ENCODE results near the gene SIRT6.
"Not testable (repeated sequence)": the region's sequence is repeated elsewhere in the genome, so short reads cannot be mapped to it uniquely, and the experiment has no call there.

The SIRT6 gene

DNA sequence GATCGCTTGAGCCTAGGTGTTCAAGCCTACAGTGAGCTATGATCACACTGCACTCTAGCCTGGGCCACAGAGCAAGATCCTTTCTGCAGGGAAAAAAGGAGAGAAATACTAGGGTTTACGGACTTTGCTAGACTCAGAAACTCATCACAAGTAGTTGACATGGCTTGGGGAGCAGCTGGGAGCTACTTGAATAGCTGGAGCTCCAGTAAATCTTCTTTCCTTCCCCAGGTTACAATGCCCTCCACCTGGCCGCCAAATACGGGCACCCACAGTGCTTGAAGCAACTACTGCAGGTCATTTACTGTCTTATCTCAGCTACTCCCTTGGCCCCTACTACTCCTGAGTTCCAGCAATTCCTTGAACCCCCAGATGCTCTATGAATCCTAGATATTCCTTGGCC lies 19.4 kb upstream of the SIRT6 start:
- DNase-seq (ENCODE audit: low read depth, low spot score): no peak
- no peak overlapping the region for H3K4me3 ChIP-seq (ENCODE audit: low read length)

GRCh38 chr19:4200940-4201542 lies 18.7 kb upstream of the SIRT6 start:
- no peak for DNase-seq (ENCODE audit: low read depth, low spot score)
- H3K4me3 ChIP-seq (ENCODE audit: low read length): no peak overlapping the region

DNA sequence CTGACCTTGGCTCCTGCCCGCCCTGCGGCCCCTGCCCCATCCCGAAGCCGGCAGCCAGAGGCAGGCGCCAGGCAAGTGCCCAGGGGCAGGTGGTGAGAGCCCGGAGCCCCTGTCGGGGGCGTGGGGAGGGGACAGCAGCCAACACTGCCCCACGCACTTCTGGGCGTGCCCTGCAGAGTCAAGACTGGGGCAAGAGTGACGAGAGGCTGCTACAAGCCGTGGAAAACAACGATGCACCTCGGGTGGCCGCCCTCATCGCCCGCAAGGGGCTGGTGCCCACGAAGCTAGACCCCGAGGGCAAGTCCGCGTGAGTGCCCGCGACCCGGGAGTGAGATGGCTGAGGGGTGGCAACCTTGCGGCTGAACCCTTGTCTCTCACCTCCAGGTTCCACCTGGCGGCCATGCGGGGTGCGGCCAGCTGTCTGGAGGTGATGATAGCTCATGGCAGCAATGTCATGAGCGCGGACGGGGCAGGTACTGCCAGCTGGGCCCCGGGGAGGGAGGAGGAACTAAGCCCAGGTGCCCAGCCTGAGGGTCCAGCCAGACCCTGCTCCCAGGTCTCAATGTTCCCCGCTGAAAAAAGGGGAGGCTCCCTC lies 17.4 kb upstream of the SIRT6 start:
- no peak overlapping the region for H3K4me3 ChIP-seq (ENCODE audit: low read length)
- DNase-seq (ENCODE audit: low read depth, low spot score): no peak

GRCh38 chr19:4198467-4199126 lies 16.2 kb upstream of the SIRT6 start:
- no peak overlapping the region for H3K4me3 ChIP-seq (ENCODE audit: low read length)
- DNase-seq (ENCODE audit: low read depth, low spot score): no peak

DNA sequence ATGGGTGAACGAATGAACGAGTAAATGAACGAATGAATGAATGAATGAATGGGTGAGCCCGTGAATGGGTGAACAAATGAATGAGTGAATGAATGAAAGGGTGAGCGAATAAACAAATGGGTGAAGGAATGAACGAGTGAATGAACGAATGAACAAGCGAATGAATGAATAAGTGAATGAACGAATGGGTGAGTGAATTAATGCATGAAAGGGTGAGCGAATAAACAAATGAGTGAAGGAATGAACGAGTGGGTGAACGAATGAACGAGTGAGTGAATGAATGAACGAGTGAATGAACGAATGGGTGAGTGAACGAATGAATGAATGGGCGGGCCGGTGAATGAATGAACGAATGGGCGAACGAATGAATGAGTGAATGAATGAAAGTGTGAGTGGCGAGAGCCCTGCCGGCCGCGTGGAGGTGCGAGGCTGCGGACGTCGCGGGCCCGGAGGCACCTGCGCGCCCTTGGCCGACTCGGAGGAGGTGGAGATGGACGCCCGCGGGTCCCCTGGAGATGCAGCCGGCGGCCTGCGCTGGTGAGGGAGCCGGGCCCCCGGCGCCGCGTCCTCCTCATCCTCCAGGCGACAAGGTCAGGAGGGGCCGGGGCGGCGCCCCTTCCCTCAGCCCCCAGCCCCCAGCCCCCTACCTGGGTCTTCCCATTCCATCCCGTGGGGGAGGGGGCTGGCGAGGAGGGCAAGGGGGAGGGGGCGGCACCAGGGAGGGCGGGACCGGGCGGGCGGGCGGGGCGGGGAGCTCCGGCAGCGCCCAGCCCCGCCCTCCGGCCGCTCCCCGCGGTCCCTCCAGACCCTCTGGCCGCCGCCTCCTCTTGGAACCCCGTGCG lies 15.5 kb upstream of the SIRT6 start:
- no peak overlapping the region for H3K4me3 ChIP-seq (ENCODE audit: low read length)

DNA sequence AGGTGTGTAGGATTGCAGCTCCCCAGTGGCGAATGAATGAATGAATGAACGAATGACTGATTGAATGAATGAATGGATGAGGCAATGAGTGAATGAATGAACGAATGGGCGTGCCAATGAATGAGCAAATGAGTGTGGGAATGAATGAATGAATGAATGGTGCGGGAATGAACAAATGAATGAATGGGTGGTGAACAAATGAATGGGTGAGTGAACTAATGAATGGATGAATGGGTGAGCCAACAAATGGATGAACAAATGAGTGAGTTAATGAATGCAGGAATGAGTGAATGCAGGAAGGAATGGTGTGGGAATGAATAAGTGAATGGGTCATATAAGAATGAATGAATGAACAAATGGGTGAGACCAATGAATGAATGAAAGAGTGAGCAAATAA lies 14.9 kb upstream of the SIRT6 start:
- no peak overlapping the region for H3K4me3 ChIP-seq (ENCODE audit: low read length)
- DNase-seq (ENCODE audit: low read depth, low spot score): no peak

More for the DNA sequence above, 15.5 kb upstream of the SIRT6 start:
- DNase-seq (ENCODE audit: low read depth, low spot score): no peak

DNA sequence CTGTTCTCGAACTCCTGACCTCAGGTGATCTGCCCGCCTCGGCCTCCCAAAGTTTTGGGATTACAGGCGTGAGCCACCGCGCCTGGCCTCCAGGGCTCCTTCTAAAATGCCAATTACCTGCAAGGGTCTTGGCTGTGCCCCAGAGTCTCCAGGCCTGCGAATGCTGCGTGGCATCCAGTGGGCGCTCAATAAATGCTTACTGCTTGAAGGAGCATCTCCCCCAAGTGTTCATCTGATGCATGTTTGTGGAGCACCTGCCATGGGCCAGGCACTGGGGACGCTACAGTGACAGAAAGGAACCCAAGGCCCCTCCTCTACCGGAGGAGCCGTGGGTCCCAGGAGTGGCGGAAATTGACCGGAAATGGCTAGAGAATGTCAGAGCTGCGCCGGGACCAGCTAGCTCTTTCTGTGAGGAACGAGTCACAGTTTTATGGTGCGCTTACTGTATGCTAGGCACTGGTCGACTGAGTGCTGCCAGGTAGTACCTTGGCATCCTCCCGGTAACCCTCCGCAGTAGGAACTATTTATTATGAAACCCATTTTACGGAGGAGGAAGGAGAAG lies 14.3 kb upstream of the SIRT6 start:
- no peak overlapping the region for H3K4me3 ChIP-seq (ENCODE audit: low read length)
- no peak for DNase-seq (ENCODE audit: low read depth, low spot score)

GRCh38 chr19:4196009-4196408 lies 13.6 kb upstream of the SIRT6 start:
- no peak for DNase-seq (ENCODE audit: low read depth, low spot score)
- H3K4me3 ChIP-seq (ENCODE audit: low read length): no peak overlapping the region

DNA sequence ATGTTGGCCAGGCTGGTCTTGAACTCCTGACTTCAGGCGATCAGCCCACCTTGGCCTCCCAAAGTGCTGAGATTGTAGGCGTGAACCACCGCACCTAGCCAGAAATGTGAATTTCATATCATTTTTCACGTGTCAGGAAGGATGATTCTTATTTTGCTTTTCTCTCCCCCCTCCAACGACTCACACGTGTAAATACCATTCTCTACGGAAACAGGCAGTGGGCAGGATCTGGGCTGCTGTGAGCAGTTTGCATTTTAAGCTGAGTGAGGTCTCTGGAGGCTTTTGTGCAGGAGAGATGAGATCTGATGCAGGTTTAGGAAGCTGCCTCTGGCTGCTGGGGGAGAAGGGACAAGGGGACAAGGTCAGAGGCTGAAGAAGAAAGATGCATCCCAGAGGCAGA lies 12.0 kb upstream of the SIRT6 start:
- no peak for DNase-seq (ENCODE audit: low read depth, low spot score)
- no peak overlapping the region for H3K4me3 ChIP-seq (ENCODE audit: low read length)

DNA sequence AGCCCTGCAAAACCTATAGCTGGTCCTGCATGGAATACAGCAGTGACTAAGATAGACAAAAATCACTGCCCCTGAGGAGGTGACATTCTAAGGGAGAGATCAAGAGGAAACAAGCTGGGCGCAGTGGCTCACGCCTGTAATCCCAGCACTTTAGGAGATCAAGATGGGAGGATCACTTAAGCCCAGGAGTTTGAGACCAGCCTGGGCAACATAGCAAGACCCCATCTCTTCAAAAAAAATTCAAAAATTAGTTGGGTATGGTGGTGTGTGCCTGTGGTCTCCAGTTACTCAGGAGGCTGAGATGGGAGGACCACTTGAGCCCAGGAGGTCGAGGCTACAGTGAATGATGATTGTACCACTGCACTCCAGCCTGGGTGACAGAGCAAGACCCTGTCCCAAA lies 10.2 kb upstream of the SIRT6 start:
- DNase-seq (ENCODE audit: low read depth, low spot score); H3K4me3 ChIP-seq (ENCODE audit: low read length): not testable (repeated sequence)

DNA sequence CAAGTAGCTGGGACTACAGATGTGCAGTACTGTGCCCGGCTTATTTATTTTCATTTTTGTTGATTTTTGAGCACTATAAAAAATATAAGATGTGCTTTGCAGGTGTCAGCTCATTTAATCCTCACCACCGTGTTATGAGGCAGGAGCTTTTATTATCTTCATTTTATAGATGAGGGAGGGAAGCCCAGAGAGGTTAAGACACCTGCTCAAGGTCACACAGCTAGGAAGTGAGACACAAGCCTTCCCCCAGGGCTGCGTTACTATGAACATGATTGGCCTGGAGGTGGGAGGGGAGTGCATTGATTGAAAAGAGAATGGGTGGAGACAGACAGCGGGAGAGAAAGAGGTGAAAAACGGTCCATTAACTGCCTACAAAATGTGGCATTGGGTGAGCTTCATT lies 7.3 kb upstream of the SIRT6 start:
- no peak for DNase-seq (ENCODE audit: low read depth, low spot score)
- H3K4me3 ChIP-seq (ENCODE audit: low read length): no peak overlapping the region

GRCh38 chr19:4187313-4188122 lies 5.2 kb upstream of the SIRT6 start:
- H3K4me3 ChIP-seq (ENCODE audit: low read length): no peak overlapping the region
- no peak for DNase-seq (ENCODE audit: low read depth, low spot score)

DNA sequence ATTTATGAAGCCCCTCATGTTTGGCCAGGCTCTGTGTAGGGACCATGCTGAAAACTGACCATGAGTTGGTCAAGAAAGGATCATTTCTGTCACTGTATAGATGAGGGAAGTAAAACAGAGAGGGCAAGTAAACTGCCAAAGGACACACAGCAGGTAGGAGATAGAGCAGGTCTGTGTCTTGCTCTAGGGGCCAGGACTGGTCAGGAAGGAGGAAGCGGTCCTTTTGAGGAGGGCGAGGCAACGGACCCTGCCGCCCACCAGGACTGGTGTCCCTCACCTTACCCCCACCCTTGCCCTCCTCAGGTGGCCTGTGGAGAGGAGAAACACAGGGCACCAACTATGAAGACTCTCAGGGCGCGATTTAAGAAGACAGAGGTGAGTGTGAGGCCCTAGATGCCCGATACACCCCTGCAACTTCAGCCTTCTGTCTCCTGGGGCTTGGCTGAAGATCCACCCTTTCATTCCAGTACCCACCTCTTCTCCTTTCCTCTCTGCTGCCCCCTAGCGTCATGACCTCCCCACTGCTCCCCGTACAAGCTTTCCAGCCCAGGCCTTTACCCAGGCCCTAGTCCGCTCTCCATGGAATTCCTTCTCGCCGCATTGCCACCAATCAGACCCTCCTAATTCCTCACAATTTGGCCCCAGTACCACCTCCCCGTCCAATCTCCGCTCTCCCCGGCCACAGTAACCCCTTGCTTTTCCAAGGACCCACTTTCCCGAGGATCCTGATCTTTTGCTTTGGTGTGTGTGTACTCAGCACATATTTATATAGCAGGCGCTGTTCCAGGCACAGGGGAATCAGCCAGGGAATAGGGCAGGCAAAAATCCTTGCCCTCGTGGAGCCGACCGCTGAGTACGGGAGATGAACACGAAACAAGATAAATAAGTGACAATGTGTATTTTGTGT lies 4.0 kb upstream of the SIRT6 start:
- no peak overlapping the region for H3K4me3 ChIP-seq (ENCODE audit: low read length)
- peak; percentile 66 for DNase-seq (ENCODE audit: low read depth, low spot score)

- no peak for DNase-seq (ENCODE audit: low read depth, low spot score)
Measured at GRCh38 chr19:4185413-4186086, 3.2 kb upstream of the SIRT6 start.

GRCh38 chr19:4184718-4185352 lies 2.5 kb upstream of the SIRT6 start:
- no peak for DNase-seq (ENCODE audit: low read depth, low spot score)
- no peak overlapping the region for H3K4me3 ChIP-seq (ENCODE audit: low read length)

More at GRCh38 chr19:4185413-4186086, 3.2 kb upstream of the SIRT6 start:
- H3K4me3 ChIP-seq (ENCODE audit: low read length): no peak overlapping the region

- H3K4me3 ChIP-seq (ENCODE audit: low read length): no peak overlapping the region
- no peak for DNase-seq (ENCODE audit: low read depth, low spot score)
Measured at GRCh38 chr19:4183967-4184717, 1.8 kb upstream of the SIRT6 start.

Data from Jurkat, Clone E6-1 (cell line).